Right atrium auricular region (tissue), 2 donors: ENCODE measurements around the gene PLEKHA7. TPM values are rescaled to one million over a fixed set of nuclear protein-coding genes. Genes with fewer than 3 reads are reported as not detected.
A peak's percentile ranks its signal among the peaks of the same experiment; 100 is the strongest.
"Not testable (repeated sequence)": the region's sequence is repeated elsewhere in the genome, so short reads cannot be mapped to it uniquely, and the experiment has no call there.

ENCODE experiments used
- DNase-seq: peaks from one replicate; pipeline ENCODE4 v3.0.0-alpha.2; 2019; ENCODE audit warnings: low spot score
- H3K27ac ChIP-seq, 2 donors: fragments of 200-600 bp; sonication (generic); 1 replicate in 1 of 2; 2 replicates in 1 of 2; pipeline ENCODE4 v1.5.1; 2016 to 2019
- H3K27me3 ChIP-seq, 2 donors: fragments of 200-600 bp; sonication (generic); one replicate each; pipeline versions ENCODE4 v1.5.1 to v1.6.0; 2017 to 2019
- H3K36me3 ChIP-seq: fragments of 200-600 bp; sonication (generic); one replicate; pipeline ENCODE4 v1.5.1; 2016
- H3K4me1 ChIP-seq, 2 donors: fragments of 200-600 bp; sonication (generic); one replicate each; pipeline versions ENCODE4 v1.5.1 to v1.6.0; 2017 to 2019
- H3K4me3 ChIP-seq, 2 donors: fragments of 200-600 bp; sonication (generic); 1 replicate in 1 of 2; 2 replicates in 1 of 2; pipeline ENCODE4 v1.5.1; 2017 to 2019; ENCODE audit warnings: mild to moderate bottlenecking in 1 of 2, moderate library complexity in 1 of 2
- H3K9me3 ChIP-seq, 2 donors: fragments of 200-600 bp; sonication (generic); one replicate each; pipeline ENCODE4 v1.5.1; 2019
- CTCF ChIP-seq, 2 donors: fragments of 200-600 bp; sonication (generic); IDR thresholded peaks; one replicate each; pipeline ENCODE4 v1.5.1; 2019; ENCODE audit warnings: antibody characterized with exemption in 2 of 2
- total RNA-seq, 2 donors: library from RNA; depleted of rRNA; stranded (reverse); fragments of >200 nt; gene quantifications; one replicate each; pipeline ENCODE4 v1.1.0, GENCODE V29; 2016

The PLEKHA7 gene
- total RNA-seq, 2 donors from 2014 or later = 18.8 to 24.6 TPM

DNA sequence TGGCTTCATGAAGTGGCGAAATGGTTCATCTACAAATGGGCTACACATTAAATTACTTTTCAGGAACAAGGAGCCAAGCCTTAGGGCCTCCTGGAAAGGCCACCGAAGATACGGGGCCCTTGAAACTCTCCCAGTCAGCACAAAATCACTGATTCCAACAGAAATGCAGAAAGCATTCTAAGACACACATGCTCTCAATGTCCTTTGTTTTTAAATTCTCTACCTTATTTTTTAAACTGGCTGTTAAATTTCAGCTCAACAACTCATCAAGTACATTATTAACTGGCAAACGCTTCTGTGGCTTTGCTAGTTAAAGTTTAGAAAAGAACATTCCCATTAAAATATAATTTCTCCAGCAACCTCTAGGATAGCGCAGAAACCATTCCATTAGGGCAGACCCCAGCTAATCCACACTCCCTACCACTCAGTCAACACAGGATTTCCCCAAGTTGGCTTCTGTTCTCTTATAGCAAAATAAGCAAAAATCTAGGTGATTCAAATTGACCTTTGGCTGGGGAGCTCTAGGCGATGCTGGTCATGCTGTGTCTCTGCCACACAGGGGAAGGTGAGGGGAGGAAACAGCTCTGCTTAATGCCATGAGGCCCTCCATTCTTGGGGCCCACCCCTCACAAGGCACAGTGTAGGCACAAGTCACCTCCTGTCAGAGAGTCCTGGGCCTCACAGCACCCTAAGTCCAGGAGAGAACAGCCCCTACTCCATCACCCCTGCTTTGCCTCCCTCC lies 47.1 kb downstream of the PLEKHA7 start:
- Histone ChIP-seq H3K27ac (no peak overlapping the region), H3K36me3 (no peaks in the 10 kb centered on the region), H3K9me3 (no peaks in the 10 kb centered on the region), H3K4me3 (no peak overlapping the region), H3K4me1 (no peaks in the 10 kb centered on the region), H3K27me3 (no peaks in the 10 kb centered on the region)
- TF ChIP-seq CTCF (IDR thresholded peaks at IDR 0.05) = no peak
- no peak for DNase-seq

GRCh38 chr11:16964501-16964900 lies 49.7 kb downstream of the PLEKHA7 start:
- H3K27me3 ChIP-seq = no peaks in the 10 kb centered on the region
- no peaks in the 10 kb centered on the region for H3K9me3 ChIP-seq
- no peak overlapping the region for H3K4me3 ChIP-seq
- DNase-seq = no peak
- H3K4me1 ChIP-seq = no peaks in the 10 kb centered on the region
- H3K36me3 ChIP-seq = no peaks in the 10 kb centered on the region
- H3K27ac ChIP-seq = no peak overlapping the region
- no peak for TF ChIP-seq CTCF (IDR thresholded peaks at IDR 0.05)

- no peaks in the 10 kb centered on the region for H3K9me3 ChIP-seq
- H3K27ac ChIP-seq = no peak overlapping the region
- no peaks in the 10 kb centered on the region for H3K27me3 ChIP-seq
- H3K4me3 ChIP-seq = no peak overlapping the region
- no peaks in the 10 kb centered on the region for H3K4me1 ChIP-seq
- TF ChIP-seq CTCF (IDR thresholded peaks at IDR 0.05) = no peak
- no peak for DNase-seq
- no peaks in the 10 kb centered on the region for H3K36me3 ChIP-seq
These were observed 50.8 kb downstream of the PLEKHA7 start for GRCh38 chr11:16963316-16963876.

GRCh38 chr11:16962589-16962988 lies 51.6 kb downstream of the PLEKHA7 start:
- not testable (repeated sequence) for H3K27ac ChIP-seq, H3K9me3 ChIP-seq, DNase-seq, H3K4me1 ChIP-seq, H3K27me3 ChIP-seq, H3K36me3 ChIP-seq, H3K4me3 ChIP-seq

DNA sequence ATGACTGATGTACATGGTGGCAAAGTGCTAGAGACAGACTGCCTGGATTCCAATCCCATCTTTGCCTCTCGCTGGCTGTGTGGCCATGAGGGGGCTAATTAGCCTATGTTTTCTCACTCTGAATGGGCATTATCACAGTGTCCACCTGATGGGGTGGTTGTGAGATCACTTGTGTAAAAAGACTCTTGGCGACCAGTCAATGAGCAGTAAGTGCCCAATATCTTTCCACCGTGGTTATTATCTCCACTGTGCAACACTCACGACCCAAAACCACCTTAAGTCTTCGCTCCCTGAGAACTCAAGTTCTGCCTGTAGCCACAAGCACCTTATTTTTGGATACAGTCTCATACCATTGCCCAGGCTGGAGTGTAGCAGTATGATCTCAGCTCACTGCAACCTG lies 52.1 kb downstream of the PLEKHA7 start:
- Histone ChIP-seq H3K27ac (no peak overlapping the region), H3K9me3 (no peaks in the 10 kb centered on the region), H3K36me3 (no peaks in the 10 kb centered on the region), H3K27me3 (no peaks in the 10 kb centered on the region), H3K4me3 (no peak overlapping the region), H3K4me1 (no peaks in the 10 kb centered on the region)
- DNase-seq = peak; percentile 30
- no peak for TF ChIP-seq CTCF (IDR thresholded peaks at IDR 0.05)

- TF ChIP-seq CTCF (IDR thresholded peaks at IDR 0.05) = no peak
- H3K36me3 ChIP-seq = no peaks in the 10 kb centered on the region
These were observed 54.0 kb downstream of the PLEKHA7 start for GRCh38 chr11:16960250-16960649.

More at GRCh38 chr11:16960250-16960649, 54.0 kb downstream of the PLEKHA7 start:
- no peaks in the 10 kb centered on the region for H3K27me3 ChIP-seq
- H3K9me3 ChIP-seq = no peaks in the 10 kb centered on the region
- H3K4me1 ChIP-seq = no peaks in the 10 kb centered on the region
- no peak overlapping the region for H3K4me3 ChIP-seq
- peak; percentile 16 for DNase-seq
- no peak overlapping the region for H3K27ac ChIP-seq
